PC-9 (cell line): ENCODE data around the gene PRDM10.

Experiments
- CTCF ChIP-seq: fragments of 200-600 bp; sonication (generic); conservative IDR thresholded peaks from 2 replicates; pipeline ENCODE4 v1.6.1; 2017; ENCODE audit warnings: mixed run types, antibody characterized with exemption, mild to moderate bottlenecking, moderate library complexity
- EZH2 ChIP-seq: fragments of 200-600 bp; sonication (generic); IDR thresholded peaks from 2 replicates; pipeline ENCODE4 v1.8.0; 2017; ENCODE audit warnings: antibody characterized with exemption, low read depth

GRCh38 chr11:129948926-129949466, 53.6 kb downstream of the PRDM10 start:
- no peak for TF ChIP-seq CTCF
- no peak for TF ChIP-seq EZH2
